Endothelial cell of umbilical vein (primary cell): ENCODE measurements around the gene MCU. TPM values are rescaled to one million over a fixed set of nuclear protein-coding genes. Genes with fewer than 3 reads are reported as not detected.

Experiments used
- BruUV-seq: library from RNA; stranded (reverse); fragments of 400-500 nt; replicated peaks from 2 replicates; lab custom pipeline; 2021; lab: Mats Ljungman, UMichigan
- CTCF ChIA-PET: fragments of 300-600, 350-600 bp; sonication (Branson Sonifier 250); formaldehyde crosslinking; loops from one replicate; lab custom pipeline; 2021; ENCODE audit warnings: antibody characterized with exemption, inconsistent platforms; lab: Charles Lee
- POLR2A ChIA-PET: fragments of 300-600, 350-600 bp; sonication (Branson Sonifier 250); formaldehyde crosslinking; loops from one replicate; lab custom pipeline; 2021; ENCODE audit warnings: antibody characterized with exemption, inconsistent platforms; lab: Charles Lee
- DNase-seq: peaks from one replicate; pipeline ENCODE4 v3.0.0-alpha.2; 2011; ENCODE audit warnings: low read depth, low spot score
- FAIRE-seq: peaks from 2 replicates; lab custom pipeline; 2011; peaks lifted over from hg19 to GRCh38; lab: Jason Lieb, UNC
- H2AFZ ChIP-seq: 2 replicates; pipeline ENCODE4 v1.6.0; 2012; ENCODE audit warnings: low read depth, low read length, control low read depth, inconsistent platforms
- H3K27ac ChIP-seq: 2 replicates; pipeline ENCODE4 v1.5.1; 2011; ENCODE audit warnings: low read depth, mild to moderate bottlenecking, control low read depth, low read length, moderate library complexity; ENCODE audit not compliant: insufficient read depth
- H3K27me3 ChIP-seq, 2 experiments: 2 replicates each; pipeline versions ENCODE4 v1.6.0 to v1.6.1; 2011; ENCODE audit warnings: low read length in 2 of 2, mixed read lengths in 1 of 2; ENCODE audit not compliant: control insufficient read depth in 2 of 2, insufficient read depth in 2 of 2
- H3K36me3 ChIP-seq, 2 experiments: 2 replicates in 1 of 2; 3 replicates in 1 of 2; pipeline ENCODE4 v1.5.1; 2011; ENCODE audit warnings: low read length in 2 of 2, mild to moderate bottlenecking in 1 of 2, moderate library complexity in 1 of 2; ENCODE audit not compliant: control insufficient read depth in 2 of 2, insufficient read depth in 2 of 2; ENCODE audit errors: extremely low read depth in 1 of 2
- H3K4me1 ChIP-seq: 3 replicates; pipeline ENCODE4 v1.5.1; 2011; ENCODE audit warnings: mild to moderate bottlenecking, low read length; ENCODE audit not compliant: control insufficient read depth, insufficient read depth; ENCODE audit errors: extremely low read depth
- H3K4me2 ChIP-seq: 2 replicates; pipeline ENCODE4 v1.6.1; 2011; ENCODE audit warnings: low read length, control low read depth, mixed read lengths; ENCODE audit not compliant: insufficient read depth
- H3K4me3 ChIP-seq, 3 experiments: fragments of 200-600 bp in 1 of 3; sonication (generic), shearing (Covaris generic) in 1 of 3; replicated peaks in 1 of 3; 2 replicates each; pipeline ENCODE4 v1.5.1; 2011 to 2016; ENCODE audit warnings: control low read depth in 3 of 3, low read length in 3 of 3, mild to moderate bottlenecking in 2 of 3, inconsistent platforms in 1 of 3, low read depth in 1 of 3, moderate library complexity in 1 of 3; ENCODE audit not compliant: insufficient read depth in 1 of 3
- H3K79me2 ChIP-seq: 2 replicates; pipeline ENCODE4 v1.6.0; 2012; ENCODE audit warnings: low read length, inconsistent platforms; ENCODE audit not compliant: control insufficient read depth, insufficient read depth
- H3K9ac ChIP-seq: replicated peaks from 2 replicates; pipeline ENCODE3; 2011; ENCODE audit warnings: low read length, control low read depth; ENCODE audit not compliant: insufficient read depth; ENCODE audit errors: extremely low read depth
- H3K9me1 ChIP-seq: replicated peaks from 3 replicates; pipeline ENCODE4 v1.6.0; 2011; ENCODE audit warnings: mild to moderate bottlenecking, low read length; ENCODE audit not compliant: control insufficient read depth, insufficient read depth; ENCODE audit errors: extremely low read depth
- H3K9me3 ChIP-seq: replicated peaks from 2 replicates; pipeline ENCODE4 v1.5.1; 2012; ENCODE audit warnings: low read length, inconsistent platforms; ENCODE audit not compliant: control insufficient read depth, insufficient read depth
- H4K20me1 ChIP-seq: replicated peaks from 2 replicates; pipeline ENCODE3; 2011; ENCODE audit warnings: mild to moderate bottlenecking, low read length; ENCODE audit not compliant: control insufficient read depth, insufficient read depth; ENCODE audit errors: extremely low read depth
- CTCF ChIP-seq, 2 donors: IDR thresholded peaks; 1 replicate in 1 of 2; 2 replicates in 1 of 2; pipeline ENCODE4 v1.5.1; 2011; ENCODE audit warnings: low read length in 2 of 2, mild to moderate bottlenecking in 2 of 2, moderate library complexity in 2 of 2, control low read depth in 1 of 2, inconsistent platforms in 1 of 2, low read depth in 1 of 2; ENCODE audit not compliant: insufficient read depth in 1 of 2; ENCODE audit errors: extremely low read depth in 1 of 2
- EZH2 ChIP-seq: IDR thresholded peaks from 2 replicates; pipeline ENCODE4 v1.6.1; 2012; ENCODE audit warnings: borderline replicate concordance, low read depth, mild to moderate bottlenecking, moderate library complexity, low read length, inconsistent platforms; ENCODE audit not compliant: severe bottlenecking
- FOS ChIP-seq: IDR thresholded peaks from 2 replicates; pipeline ENCODE4 v1.6.1; 2011; ENCODE audit warnings: mild to moderate bottlenecking, low read length, moderate library complexity, borderline replicate concordance; ENCODE audit not compliant: insufficient read depth
- GATA2 ChIP-seq: IDR thresholded peaks from 2 replicates; pipeline ENCODE4 v1.7.0; 2011; ENCODE audit warnings: low read depth, mild to moderate bottlenecking, moderate library complexity, mixed read lengths, low read length; ENCODE audit not compliant: insufficient read length, insufficient read depth
- JUN ChIP-seq: IDR thresholded peaks from 2 replicates; pipeline ENCODE4 v1.6.1; 2011; ENCODE audit warnings: borderline replicate concordance, low read depth; ENCODE audit not compliant: insufficient read length, insufficient read depth
- MAX ChIP-seq: IDR thresholded peaks from 2 replicates; pipeline ENCODE4 v1.6.1; 2011; ENCODE audit not compliant: insufficient read depth, insufficient read length
- MYC ChIP-seq: IDR thresholded peaks from one replicate; pipeline ENCODE4 v1.6.1; 2011; ENCODE audit warnings: mild to moderate bottlenecking, low read depth, low read length
- POLR2A ChIP-seq: IDR thresholded peaks from 2 replicates; pipeline ENCODE4 v1.6.1; 2012; ENCODE audit warnings: low read depth, mild to moderate bottlenecking, control low read depth, low read length
- POLR2AphosphoS5 ChIP-seq: IDR thresholded peaks from 2 replicates; pipeline ENCODE4 v1.6.1; 2012; ENCODE audit warnings: low read depth, mild to moderate bottlenecking, control low read depth, low read length, moderate library complexity; ENCODE audit not compliant: insufficient read depth
- dilution Hi-C: fragments of 300-500 bp; cut with MboI; formaldehyde crosslinking; loops from one replicate; pipeline ENCODE4 v1.15.0; 2019; ENCODE audit warnings: low sequenced_read_pairs; ENCODE audit not compliant: extremely low pct_ligation_motif_present
- intact Hi-C: fragments of 100-400 bp; cut with micrococcal nuclease; formaldehyde crosslinking; loops from one replicate; pipeline ENCODE4 v1.10.0; 2022
- polyA plus RNA-seq, 4 experiments: library from polyadenylated mRNA; depleted of rRNA in 3 of 4; stranded (reverse) in 3 of 4; unstranded in 1 of 4; fragments of >200 nt; gene quantifications; 2 replicates each; pipeline versions ENCODE4 v1.2.1 to v1.2.3, GENCODE V29; 2011 to 2012; ENCODE audit warnings: missing spikeins in 1 of 4
- total RNA-seq: library from RNA; stranded (reverse); gene quantifications from 2 replicates; pipeline ENCODE4 v1.2.3, GENCODE V29; 2021

The MCU gene
- total and polyA plus RNA-seq, 2 donors (not counting 3 experiments of a cell fraction or from before 2014, with no cell fraction given): 25.2 to 37.2 TPM

- no peak for FAIRE-seq
- Histone ChIP-seq H4K20me1 (no peaks in the 10 kb centered on the region), H3K9me1 (no peaks in the 10 kb centered on the region), H3K4me1 (peaks cover 31% of the 10 kb centered on the region), H3K9ac (no peak overlapping the region), H3K27ac (no peak overlapping the region), H3K9me3 (no peaks in the 10 kb centered on the region), H3K36me3 (no peaks in the 10 kb centered on the region), H3K27me3 (no peaks in the 10 kb centered on the region), H2AFZ (no peak overlapping the region), H3K4me3 (no peak overlapping the region), H3K4me2 (no peak overlapping the region), H3K79me2 (no peaks in the 10 kb centered on the region)
- BruUV-seq: no TSS peak
- intact Hi-C loops (no loop called here), dilution Hi-C loops (no loop called here)
- no peak for DNase-seq
- POLR2A ChIA-PET: no interaction called here
- TF ChIP-seq CTCF (IDR thresholded peaks at IDR 0.05; ENCODE audit: extremely low read depth in 1 of 2, insufficient read depth in 1 of 2, low read depth in 1 of 2, low read length in 2 of 2) (no peak), EZH2 (no peak), FOS (no peak), MAX (no peak), GATA2 (no peak), POLR2A (no peak), POLR2AphosphoS5 (no peak), JUN (no peak), MYC (no peak)
- CTCF ChIA-PET: no interaction called here
Measured at GRCh38 chr10:72796042-72796441, 104.1 kb downstream of the MCU start.
